KG1 (cell line): Measurements from ENCODE around the gene PTPRT.

ENCODE experiments used
- DNase-seq: peaks from one replicate; lab custom pipeline; 2025; lab: John Stamatoyannopoulos, UW

Gene PTPRT

DNA sequence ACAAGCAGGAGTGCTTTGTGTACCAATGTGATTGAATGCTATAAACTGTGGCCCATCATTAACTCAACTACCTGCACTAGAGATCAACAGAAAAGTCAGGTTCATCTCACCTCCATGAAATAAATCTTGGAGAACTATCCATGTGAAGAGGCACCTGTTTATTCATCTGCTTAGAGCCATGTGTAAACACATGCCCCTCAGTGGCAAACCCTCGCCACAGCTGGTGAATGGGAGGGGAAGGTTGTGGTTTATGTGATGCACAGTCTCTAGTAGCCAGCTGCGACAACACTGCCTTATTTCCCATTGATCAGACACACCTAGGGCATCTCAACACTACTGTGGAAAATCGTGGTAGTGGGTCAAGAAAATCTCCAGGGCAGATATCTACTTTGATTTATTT lies 640.2 kb downstream of the PTPRT start:
- DNase-seq: no peak

DNA sequence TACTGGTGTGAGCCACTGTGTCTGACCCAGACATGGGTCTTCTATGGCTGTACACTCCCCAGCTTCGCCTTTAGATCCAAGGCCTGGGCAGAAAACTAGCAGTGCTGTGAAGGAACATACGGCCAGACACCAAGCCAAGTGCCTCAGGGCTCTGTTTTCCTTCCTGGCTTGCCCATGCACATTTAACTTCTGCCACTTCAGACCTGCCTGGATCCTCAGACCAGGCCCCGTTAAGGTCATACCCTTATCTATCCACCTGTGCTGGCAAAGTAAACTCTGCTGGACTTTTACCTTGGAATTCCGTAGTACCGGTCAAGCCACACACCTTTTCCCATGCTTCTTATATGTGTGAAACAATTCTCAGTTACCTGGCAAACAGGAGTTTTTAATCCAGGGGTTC lies 644.8 kb downstream of the PTPRT start:
- DNase-seq: no peak

GRCh38 chr20:42532831-42533230 lies 656.9 kb downstream of the PTPRT start:
- no peak for DNase-seq

DNA sequence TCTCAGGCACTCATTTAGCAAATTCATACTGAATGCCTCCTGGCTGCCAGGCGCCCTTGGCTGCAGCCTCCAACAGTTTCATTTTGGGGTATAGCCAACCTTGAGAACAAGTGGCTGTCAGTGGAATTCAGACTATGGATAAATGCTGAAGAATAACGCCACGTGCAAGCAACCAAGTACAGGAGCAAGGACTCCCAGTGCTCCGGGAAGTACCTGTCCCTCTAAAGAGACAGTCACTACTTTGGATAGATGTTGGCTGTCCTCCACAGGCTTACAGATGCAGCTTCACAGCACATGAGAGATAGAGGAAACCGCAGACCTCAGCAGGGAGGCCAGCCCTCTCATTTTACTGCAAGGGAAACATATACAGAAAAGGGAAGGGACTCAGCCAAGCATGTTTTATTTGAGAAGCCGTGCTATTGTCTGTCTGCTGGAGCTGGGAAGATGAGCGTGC lies 658.2 kb downstream of the PTPRT start:
- DNase-seq: no peak

- DNase-seq: no peak
These were observed 658.8 kb downstream of the PTPRT start for GRCh38 chr20:42530855-42531448.

- DNase-seq: no peak
These were observed 659.5 kb downstream of the PTPRT start for GRCh38 chr20:42530191-42530590.

GRCh38 chr20:42524058-42524457 lies 665.6 kb downstream of the PTPRT start:
- no peak for DNase-seq

DNA sequence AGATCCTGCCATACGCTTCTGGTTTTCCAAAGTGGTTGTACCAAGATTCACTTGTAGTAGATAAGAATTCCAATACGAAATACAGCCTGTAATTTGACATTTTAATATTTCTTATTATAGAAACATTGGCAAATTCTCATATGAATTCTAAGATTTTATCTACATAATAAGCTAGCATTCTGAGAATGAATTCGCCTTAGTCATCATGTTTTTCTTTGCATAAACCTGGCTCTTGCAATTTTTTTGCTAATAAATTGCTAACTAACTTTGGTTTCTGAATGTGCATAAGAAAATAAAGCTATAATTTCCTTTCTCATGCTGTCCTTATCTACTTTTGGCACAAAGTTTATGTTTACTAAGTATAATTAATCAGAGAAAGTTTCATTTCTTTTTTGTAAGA lies 673.0 kb downstream of the PTPRT start:
- DNase-seq: no peak

DNA sequence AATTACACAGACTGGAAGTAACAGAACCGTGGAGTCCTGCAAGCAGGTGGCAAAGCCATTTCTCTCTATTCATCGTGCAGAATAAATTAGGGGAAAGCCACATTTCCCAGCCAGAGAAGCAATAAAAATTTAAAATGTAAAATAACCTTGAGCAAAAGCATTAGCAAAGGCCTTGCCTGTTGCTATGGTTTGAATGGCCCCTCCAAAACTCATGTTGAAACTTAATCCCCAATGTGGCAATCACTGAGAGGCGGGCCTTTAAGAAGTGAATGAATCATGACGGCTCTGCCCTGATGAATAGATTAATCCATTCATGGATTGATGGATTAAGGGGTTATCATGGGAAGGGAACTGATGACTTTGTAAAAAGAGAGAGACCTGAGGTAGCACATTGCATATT lies 679.0 kb downstream of the PTPRT start:
- no peak for DNase-seq

GRCh38 chr20:42507874-42508273 lies 681.8 kb downstream of the PTPRT start:
- DNase-seq: no peak

GRCh38 chr20:42506397-42506796 lies 683.3 kb downstream of the PTPRT start:
- DNase-seq: no peak

GRCh38 chr20:42502591-42502990 lies 687.1 kb downstream of the PTPRT start:
- DNase-seq: no peak

GRCh38 chr20:42496595-42496994 lies 693.1 kb downstream of the PTPRT start:
- no peak for DNase-seq

GRCh38 chr20:42494290-42494689 lies 695.4 kb downstream of the PTPRT start:
- no peak for DNase-seq

GRCh38 chr20:42493001-42493400 lies 696.7 kb downstream of the PTPRT start:
- no peak for DNase-seq

DNA sequence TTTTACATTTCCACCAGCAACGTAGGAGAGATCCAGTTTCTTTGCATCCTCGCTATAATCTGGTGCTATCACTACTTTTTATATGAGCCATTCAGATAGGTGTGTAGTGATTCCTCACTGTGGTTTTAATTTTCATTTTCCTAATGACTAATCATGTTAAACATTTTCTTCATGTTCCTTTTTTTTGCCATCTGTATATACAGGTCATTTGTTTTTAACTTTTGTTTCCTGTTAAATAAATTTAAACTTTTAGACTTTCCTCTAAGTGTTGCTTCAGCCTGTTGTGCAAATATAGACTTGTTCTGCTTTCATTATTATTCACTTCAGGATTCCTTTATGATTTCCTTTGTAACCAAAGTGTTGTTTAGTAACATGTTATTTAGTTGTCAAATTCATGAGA lies 697.4 kb downstream of the PTPRT start:
- no peak for DNase-seq

GRCh38 chr20:42485556-42485955 lies 704.1 kb downstream of the PTPRT start:
- no peak for DNase-seq

- DNase-seq: no peak
These were observed 704.8 kb downstream of the PTPRT start for GRCh38 chr20:42484790-42485375.

- DNase-seq: no peak
These were observed 705.4 kb downstream of the PTPRT start for GRCh38 chr20:42484335-42484734.

DNA sequence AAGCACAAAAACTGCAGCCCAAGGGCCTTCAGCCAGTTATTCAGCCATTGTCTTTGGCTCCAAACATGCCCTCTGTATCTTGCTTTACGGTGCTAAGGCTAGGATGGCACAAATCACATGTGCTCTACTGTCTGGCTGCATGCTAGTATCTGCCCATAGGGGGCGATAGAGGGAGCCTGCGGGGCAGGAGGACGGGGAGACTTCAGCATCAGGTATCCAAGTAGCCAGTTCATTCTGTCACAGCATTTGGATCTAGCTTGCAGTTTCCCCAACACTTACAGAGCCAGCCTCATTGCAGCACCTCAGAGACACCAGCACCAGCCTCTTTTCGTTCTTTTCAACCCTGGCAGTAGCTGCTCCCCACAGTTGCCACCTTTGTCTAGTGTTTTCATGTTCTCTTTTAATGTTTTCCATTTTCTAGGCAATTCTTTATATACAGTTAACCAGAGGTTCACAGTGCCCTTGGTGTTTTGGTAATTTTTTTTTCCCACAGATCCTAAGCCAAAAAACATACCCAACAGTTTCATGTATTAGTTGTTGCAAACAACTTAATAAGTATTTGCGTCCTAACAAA lies 705.9 kb downstream of the PTPRT start:
- DNase-seq: no peak

- DNase-seq: no peak
These were observed 706.9 kb downstream of the PTPRT start for GRCh38 chr20:42482808-42483207.

DNA sequence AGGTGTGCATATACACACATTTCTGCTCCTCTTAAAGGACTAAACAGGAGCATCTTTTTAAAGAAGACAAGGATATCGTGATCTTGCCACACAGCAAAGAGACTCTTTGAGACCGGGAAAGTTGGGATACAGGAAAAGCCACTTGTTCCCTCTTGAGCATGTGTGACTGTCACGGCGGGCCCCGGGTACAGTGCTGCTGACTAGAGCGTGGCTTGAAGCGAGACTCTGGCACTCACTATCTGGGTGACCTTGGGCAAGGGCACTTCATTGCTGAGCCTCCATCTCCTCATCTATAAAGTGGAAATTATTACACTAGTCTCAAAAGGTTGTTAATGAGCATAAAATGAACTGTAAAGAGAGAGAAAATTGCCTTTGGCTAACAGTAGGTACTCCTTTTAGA lies 713.9 kb downstream of the PTPRT start:
- no peak for DNase-seq

DNA sequence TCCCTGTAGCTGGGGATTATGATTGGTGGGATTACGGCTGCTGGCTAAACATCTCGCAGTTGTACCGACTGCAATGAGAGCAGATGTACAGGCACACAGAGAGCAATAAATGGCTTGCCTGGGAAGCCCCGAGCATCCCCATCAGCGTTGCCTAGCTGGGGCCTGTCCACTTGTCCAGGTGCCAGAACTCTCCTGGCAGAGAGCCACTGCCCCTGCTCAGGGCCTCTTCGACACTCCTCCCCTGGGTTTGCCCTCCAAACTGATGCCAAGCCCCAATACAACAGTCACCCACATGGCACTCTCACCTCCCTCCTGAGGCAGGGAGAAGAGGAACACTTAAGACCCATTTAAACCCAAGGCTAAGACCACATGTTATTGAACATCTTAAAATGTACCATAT lies 715.1 kb downstream of the PTPRT start:
- no peak for DNase-seq

DNA sequence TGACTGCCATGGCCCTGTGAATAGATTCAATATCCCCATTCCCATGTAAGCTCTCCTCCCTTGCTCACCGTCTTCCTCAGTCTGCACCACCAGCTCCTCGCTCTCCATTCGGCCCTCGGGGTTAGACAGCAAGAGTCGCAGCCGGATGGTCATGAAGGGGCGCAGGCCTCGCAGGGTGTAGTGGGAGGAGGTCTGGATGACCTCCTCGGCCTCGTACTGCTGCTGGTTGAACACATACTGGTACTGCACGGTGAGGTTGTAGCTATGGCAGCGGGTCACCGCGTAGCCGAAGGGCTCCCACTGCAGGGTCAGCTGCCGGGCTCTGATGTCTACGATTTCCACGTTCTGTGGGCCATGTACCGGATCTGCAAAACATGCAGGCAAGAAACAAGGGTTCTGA lies 717.5 kb downstream of the PTPRT start:
- no peak for DNase-seq
